Fibroblast of skin of left quadriceps (primary cell): ENCODE measurements around the gene ALX3.
"Not testable (repeated sequence)": the region's sequence is repeated elsewhere in the genome, so short reads cannot be mapped to it uniquely, and the experiment has no call there.

Source experiments
- DNase-seq, 2 experiments: peaks; one replicate each; pipeline ENCODE4 v3.0.0-alpha.2; 2013; ENCODE audit warnings: low read depth in 2 of 2

The ALX3 gene

GRCh38 chr1:110047463-110047862 lies 23.0 kb downstream of the ALX3 start:
- no peak for DNase-seq

DNA sequence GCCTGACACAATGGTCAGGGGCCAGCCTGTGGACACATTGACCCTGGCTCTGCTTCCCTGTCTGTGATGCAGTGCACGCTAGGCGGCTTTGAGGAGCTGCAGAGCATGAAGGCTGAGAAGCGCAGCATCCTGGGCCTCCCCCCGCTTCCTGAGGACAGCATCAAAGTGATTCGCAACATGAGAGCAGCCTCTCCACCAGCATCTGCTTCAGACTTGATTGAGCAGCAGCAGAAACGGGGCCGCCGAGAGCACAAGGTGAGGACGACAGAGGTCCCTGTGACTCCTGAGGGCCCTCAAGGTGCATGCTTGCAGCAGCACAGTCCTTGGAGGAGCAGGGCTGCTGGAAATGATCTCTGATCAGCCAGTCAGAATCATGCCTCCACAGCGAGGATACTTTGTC lies 27.5 kb downstream of the ALX3 start:
- no peak for DNase-seq

- DNase-seq, result no peak
Measured at GRCh38 chr1:110040548-110040947, 29.9 kb downstream of the ALX3 start.

- no peak for DNase-seq
Measured at GRCh38 chr1:110039641-110040040, 30.8 kb downstream of the ALX3 start.

DNA sequence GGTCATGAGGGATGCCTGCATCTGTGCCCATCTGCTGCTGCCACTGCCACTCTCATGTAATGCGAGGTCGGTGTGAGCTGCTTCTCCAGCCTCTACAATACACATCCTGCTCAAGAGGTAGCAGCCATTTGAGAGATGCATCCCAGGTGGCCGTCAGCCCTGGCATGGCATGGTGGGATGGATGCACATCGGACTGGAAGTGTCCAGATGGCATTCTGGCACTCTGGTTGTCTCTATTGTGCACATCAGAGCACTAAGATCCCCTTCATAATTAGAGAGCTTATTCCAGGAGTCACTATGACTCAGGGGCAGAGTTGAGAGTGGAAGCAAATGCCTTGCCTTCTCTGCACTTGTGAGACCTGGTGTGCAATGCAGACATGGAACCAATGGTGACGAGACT lies 32.2 kb downstream of the ALX3 start:
- no peak for DNase-seq

DNA sequence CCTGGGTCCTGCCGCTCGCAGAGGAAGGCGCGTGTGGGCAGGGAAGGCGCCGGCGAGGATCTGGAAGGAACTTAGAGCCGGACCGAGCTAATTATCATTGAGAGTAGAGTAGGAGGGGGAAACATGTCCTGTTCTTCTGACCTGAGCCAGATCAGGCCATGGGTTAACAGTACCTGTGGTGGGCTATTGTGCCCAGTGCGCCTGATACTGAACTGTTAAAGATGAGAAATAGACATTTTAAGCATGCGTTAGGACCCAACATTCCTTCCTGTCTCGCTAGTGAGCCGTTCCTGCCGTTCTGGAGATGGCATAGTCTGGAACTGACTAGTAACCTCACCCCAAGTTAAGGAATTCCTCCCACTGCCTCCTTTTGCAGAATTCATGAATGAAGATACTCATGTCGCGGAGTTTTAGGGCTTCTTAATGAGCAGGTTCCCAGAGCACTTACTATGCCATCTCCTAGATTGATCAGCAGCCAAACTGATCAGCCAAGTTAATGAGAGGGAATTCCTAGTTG lies 35.2 kb downstream of the ALX3 start:
- DNase-seq, result no peak

GRCh38 chr1:110034451-110035235 lies 35.8 kb downstream of the ALX3 start, which contains the start of gene STRIP1:
Gene STRIP1 (plus strand): TSS chr1:110034624. CDS start chr1:110034638, 14 bp downstream.
- DNase-seq, result peak; percentile 96

DNA sequence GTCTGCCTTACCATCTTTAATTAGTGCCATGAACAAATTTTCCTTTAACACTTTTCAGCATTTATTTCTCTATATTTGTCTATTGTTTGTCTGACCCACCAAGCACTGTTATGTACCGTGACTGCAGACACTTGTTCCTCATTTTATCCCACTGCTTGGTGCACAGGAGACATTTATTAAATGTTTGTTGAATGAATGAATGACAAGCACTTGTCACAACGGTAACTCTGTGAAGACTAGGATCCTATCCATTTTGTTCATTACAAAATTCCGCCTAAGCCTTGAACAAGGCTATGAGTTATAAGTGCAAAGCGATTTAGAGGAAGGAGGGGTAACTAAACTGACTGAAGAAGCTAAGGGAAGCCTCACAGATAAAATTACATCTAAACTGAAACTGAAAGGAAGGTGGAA lies 36.4 kb downstream of the ALX3 start:
- DNase-seq, result no peak

GRCh38 chr1:110033421-110033820 lies 37.1 kb downstream of the ALX3 start:
- DNase-seq, result no peak

DNA sequence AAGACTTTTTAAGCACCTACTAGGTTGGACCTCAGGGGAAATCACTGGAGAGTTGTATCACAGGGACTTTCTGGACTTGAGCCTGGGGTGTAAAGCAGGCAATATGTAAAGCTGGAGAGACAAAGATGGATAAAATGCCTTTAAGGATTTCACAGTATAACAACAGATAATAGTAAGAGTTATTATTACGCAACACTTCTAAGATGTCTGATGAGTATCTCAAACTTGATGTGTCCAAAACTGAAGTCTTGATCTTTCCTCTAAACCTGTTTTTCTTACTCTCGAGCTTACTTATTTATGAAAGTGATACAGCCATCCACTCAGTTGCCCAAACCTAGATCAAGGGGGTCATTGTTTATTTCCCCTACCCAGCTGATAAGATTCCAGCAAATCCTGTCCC lies 38.1 kb downstream of the ALX3 start:
- DNase-seq, result no peak

GRCh38 chr1:110030687-110031086 lies 39.8 kb downstream of the ALX3 start:
- DNase-seq, result not testable (repeated sequence)

DNA sequence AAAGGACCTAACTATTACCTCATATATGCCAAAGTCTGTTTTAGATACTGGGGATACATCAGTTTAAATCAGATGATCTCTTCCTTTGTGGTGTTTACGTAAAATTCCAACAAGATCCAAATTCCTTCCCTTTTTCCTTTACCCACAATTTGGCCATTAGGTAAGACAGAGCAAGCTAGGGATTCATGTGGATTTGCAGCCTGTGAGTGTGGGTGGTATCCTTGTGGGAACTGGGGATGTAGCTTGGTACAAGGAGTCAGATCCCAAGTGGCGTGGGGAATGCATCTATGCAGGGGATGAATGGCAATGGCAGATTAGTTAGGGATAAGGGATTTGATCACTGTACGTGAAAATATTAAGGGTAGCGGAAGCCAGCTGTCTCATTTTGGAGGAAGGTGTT lies 45.9 kb downstream of the ALX3 start:
- no peak for DNase-seq

DNA sequence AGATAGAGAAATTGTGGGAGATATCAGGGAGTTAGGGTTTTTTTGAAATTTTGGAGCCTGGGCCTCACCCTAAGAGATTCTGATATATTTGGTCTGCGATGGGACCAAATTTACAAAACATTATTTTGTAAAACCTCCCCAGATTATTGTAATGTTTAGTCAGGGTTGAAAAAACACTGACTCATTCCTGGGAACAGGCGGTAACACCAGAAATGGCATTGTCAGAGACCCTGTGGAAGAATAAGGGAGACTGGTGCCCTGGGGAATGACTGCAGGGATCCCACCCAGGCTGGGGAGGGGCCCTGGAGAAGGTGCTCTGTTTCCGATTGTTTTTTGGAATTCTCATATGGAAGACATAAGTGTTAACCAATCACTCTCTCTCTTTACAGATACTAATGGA lies 49.2 kb downstream of the ALX3 start:
- no peak for DNase-seq

- no peak for DNase-seq
Measured at GRCh38 chr1:110019770-110020169, 50.7 kb downstream of the ALX3 start.

DNA sequence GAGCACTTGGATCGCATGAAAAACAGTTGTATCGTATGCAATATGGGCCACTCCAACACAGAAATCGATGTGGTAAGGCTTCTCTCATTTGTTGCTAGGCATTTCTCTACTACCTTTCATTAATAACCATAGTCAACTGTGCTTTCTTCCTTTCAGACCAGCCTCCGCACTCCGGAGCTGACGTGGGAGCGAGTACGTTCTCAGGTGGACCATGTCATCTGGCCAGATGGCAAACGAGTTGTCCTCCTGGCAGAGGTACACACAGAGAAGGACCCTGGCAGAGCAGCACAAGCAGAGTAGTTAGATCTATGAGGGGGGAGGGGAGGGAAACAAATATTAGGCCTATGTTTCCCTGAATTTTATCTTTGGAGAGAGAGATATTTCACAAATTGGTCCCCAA lies 52.1 kb downstream of the ALX3 start:
- DNase-seq, result no peak

- no peak for DNase-seq
Measured at GRCh38 chr1:110017792-110018191, 52.7 kb downstream of the ALX3 start.

GRCh38 chr1:110012100-110012780 lies 58.2 kb downstream of the ALX3 start:
- no peak for DNase-seq

- DNase-seq, result no peak
Measured at GRCh38 chr1:110011527-110012041, 58.9 kb downstream of the ALX3 start.
